GM23338 (cell line): ENCODE results near the gene OTUD1. TPM values are rescaled to one million over a fixed set of nuclear protein-coding genes. Genes with fewer than 3 reads are reported as not detected.
A peak's percentile ranks its signal among the peaks of the same experiment; 100 is the strongest.

Experiments
- ATAC-seq: fragments of 200-7000 bp; cut with Tn5 transposase; 3 replicates; pipeline ENCODE4 v1.9.1; 2020
- DNase-seq: peaks from one replicate; pipeline ENCODE4 v3.0.0-alpha.2; 2015; ENCODE audit warnings: low spot score
- H2AFZ ChIP-seq: fragments of 200-600 bp; sonication (generic); 2 replicates; pipeline ENCODE4 v1.8.0; 2016; ENCODE audit warnings: antibody characterized with exemption, mild to moderate bottlenecking, moderate library complexity
- H3F3A ChIP-seq: fragments of 200-600 bp; sonication (generic); replicated peaks from 2 replicates; pipeline ENCODE4 v1.8.0; 2017; ENCODE audit warnings: antibody characterized with exemption, mixed run types, low read depth
- H3K27ac ChIP-seq: fragments of 200-600 bp; sonication (generic); 2 replicates; pipeline ENCODE4 v1.6.1; 2016; ENCODE audit warnings: low read depth
- H3K27me3 ChIP-seq: fragments of 200-600 bp; sonication (generic); 2 replicates; pipeline ENCODE4 v1.8.0; 2016; ENCODE audit warnings: mild to moderate bottlenecking, mixed run types, moderate library complexity; ENCODE audit not compliant: insufficient read depth
- H3K36me3 ChIP-seq: fragments of 200-600 bp; sonication (generic); 2 replicates; pipeline ENCODE4 v1.8.0; 2016; ENCODE audit warnings: mild to moderate bottlenecking; ENCODE audit not compliant: insufficient read depth
- H3K4me1 ChIP-seq: fragments of 200-600 bp; sonication (generic); 2 replicates; pipeline ENCODE4 v1.8.0; 2016; ENCODE audit warnings: mild to moderate bottlenecking, moderate library complexity; ENCODE audit not compliant: insufficient read depth
- H3K4me2 ChIP-seq: fragments of 200-600 bp; sonication (generic); 2 replicates; pipeline ENCODE4 v1.7.1; 2017; ENCODE audit warnings: mixed run types
- H3K4me3 ChIP-seq: fragments of 200-600 bp; sonication (generic); 2 replicates; pipeline ENCODE4 v1.6.1; 2016; ENCODE audit warnings: mixed run types
- H3K79me2 ChIP-seq: fragments of 200-600 bp; sonication (generic); replicated peaks from 2 replicates; pipeline ENCODE4 v1.8.0; 2017; ENCODE audit warnings: mild to moderate bottlenecking; ENCODE audit not compliant: insufficient read depth
- H3K9me2 ChIP-seq: fragments of 200-600 bp; sonication (generic); 2 replicates; pipeline ENCODE4 v1.8.0; 2017; ENCODE audit not compliant: insufficient read depth
- H4K20me1 ChIP-seq: fragments of 200-600 bp; sonication (generic); replicated peaks from 2 replicates; pipeline ENCODE4 v1.8.0; 2017; ENCODE audit warnings: mild to moderate bottlenecking; ENCODE audit not compliant: insufficient read depth
- H3K27ac Mint-ChIP-seq: 2 replicates; pipeline ENCODE4 v1.8.0; 2020; ENCODE audit warnings: inconsistent platforms, mild to moderate bottlenecking, moderate library complexity, mixed read lengths
- H3K27me3 Mint-ChIP-seq: 3 replicates; pipeline ENCODE4 v1.8.0; 2022; ENCODE audit warnings: low read depth, mild to moderate bottlenecking, moderate library complexity, mixed read lengths, inconsistent platforms; ENCODE audit not compliant: insufficient read depth, poor library complexity
- H3K36me3 Mint-ChIP-seq: 3 replicates; pipeline ENCODE4 v1.8.0; 2021; ENCODE audit warnings: low read depth, mild to moderate bottlenecking, inconsistent platforms, moderate library complexity, mixed read lengths
- H3K4me1 Mint-ChIP-seq: 3 replicates; pipeline ENCODE4 v1.8.0; 2020; ENCODE audit warnings: mild to moderate bottlenecking, inconsistent platforms, mixed read lengths
- H3K4me3 Mint-ChIP-seq: 3 replicates; pipeline ENCODE4 v1.8.0; 2021; ENCODE audit warnings: moderate library complexity, mild to moderate bottlenecking, inconsistent platforms, mixed read lengths
- H3K9me3 Mint-ChIP-seq: 3 replicates; pipeline ENCODE4 v1.8.0; 2020; ENCODE audit warnings: moderate library complexity, mild to moderate bottlenecking, inconsistent platforms, mixed read lengths
- CREB1 ChIP-seq: fragments of 250-450 bp; sonication (Bioruptor Pico); IDR thresholded peaks from 2 replicates; pipeline ENCODE4 v1.5.0; 2020; ENCODE audit warnings: low read depth, mild to moderate bottlenecking, moderate library complexity
- JUNB ChIP-seq: IDR thresholded peaks from one replicate; pipeline ENCODE4 v1.6.1; 2016; ENCODE audit warnings: antibody characterized with exemption; ENCODE audit not compliant: unreplicated experiment
- NANOG ChIP-seq: IDR thresholded peaks from 2 replicates; pipeline ENCODE4 v1.6.1; 2016; ENCODE audit warnings: antibody characterized with exemption, borderline replicate concordance
- POLR2AphosphoS5 ChIP-seq: IDR thresholded peaks from 2 replicates; pipeline ENCODE4 v1.6.1; 2016; ENCODE audit warnings: antibody characterized with exemption, low read depth
- STAT1 ChIP-seq: IDR thresholded peaks from one replicate; pipeline ENCODE4 v1.6.1; 2016; ENCODE audit warnings: antibody characterized with exemption; ENCODE audit not compliant: unreplicated experiment
- ZNF114 ChIP-seq: fragments of 250-450 bp; sonication (Bioruptor Pico); IDR thresholded peaks from 2 replicates; pipeline ENCODE4 v1.5.0; 2020; ENCODE audit warnings: mild to moderate bottlenecking, moderate library complexity
- polyA plus RNA-seq: library from polyadenylated mRNA; unstranded; fragments of >200 nt; fragmentation: Nextera tagmentation; extraction: Ambion mirVana; gene quantifications from 2 replicates; pipeline ENCODE4 v1.2.1, GENCODE V29; 2016
- total RNA-seq: library from RNA; depleted of rRNA; stranded (reverse); fragments of >200 nt; shearing (Covaris generic); gene quantifications from 2 replicates; pipeline ENCODE4 v1.2.3, GENCODE V29; 2014
- TF ChIP-seq, protein P1 (sequence below), 2 experiments: fragments of 200-600 bp in 1 of 2; sonication (generic) in 1 of 2; conservative IDR thresholded peaks; 2 replicates each; pipeline versions ENCODE4 v1.5.1 to v1.6.1; 2016 to 2017; ENCODE audit warnings: antibody characterized with exemption in 2 of 2, low read depth in 2 of 2, mild to moderate bottlenecking in 2 of 2, moderate library complexity in 1 of 2
- TF ChIP-seq, protein P2 (sequence below): IDR thresholded peaks from 2 replicates; pipeline ENCODE4 v1.6.1; 2016; ENCODE audit warnings: antibody characterized with exemption
- TF ChIP-seq, protein P3 (sequence below): IDR thresholded peaks from one replicate; pipeline ENCODE4 v1.6.1; 2018; ENCODE audit warnings: antibody characterized with exemption; ENCODE audit not compliant: unreplicated experiment

Gene OTUD1
- total and polyA plus RNA-seq, 2 experiments from 2014 or later, result 2.5 to 8.3 TPM

DNA sequence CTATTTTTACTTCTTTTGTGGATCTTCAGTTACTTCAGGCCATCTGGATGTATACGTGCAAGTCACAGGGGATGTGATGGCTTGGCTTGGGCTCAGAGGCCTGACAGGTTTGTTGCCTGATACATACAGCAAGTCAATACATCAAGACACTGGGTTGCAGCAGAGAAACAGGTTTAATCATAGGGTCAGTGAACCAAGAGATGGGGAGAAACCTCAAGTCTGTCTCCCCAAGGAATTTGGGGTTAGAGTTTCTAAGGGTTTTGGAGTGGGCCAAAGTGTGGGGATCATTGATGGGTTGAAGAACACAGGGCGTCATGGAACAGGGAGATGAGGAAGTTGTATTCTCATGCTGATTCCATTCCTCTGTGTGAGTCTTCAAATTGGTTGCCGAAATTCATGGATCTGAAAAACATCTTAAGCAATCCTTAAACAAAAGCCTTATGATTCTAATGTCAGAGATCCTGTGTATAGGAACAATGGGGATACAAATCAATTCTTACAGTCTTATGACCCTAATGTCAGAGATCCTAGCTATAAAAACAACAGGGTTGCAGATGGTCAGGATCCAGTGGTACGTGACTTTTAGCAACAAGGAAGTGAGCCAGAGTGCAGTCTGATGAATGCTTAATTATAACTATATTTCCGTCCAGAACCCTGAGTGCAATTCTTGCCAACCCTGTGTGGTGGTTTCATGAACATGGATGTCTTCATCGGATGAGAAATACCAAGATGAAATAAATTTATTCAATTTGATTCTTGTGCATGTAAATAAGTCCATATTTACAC lies 18.9 kb downstream of the OTUD1 start:
- Mint-ChIP-seq H3K4me3 (no peak overlapping the region), H3K36me3 (peaks cover 5% of the 10 kb centered on the region; the same call in 1 of the 3 replicates), H3K27ac (peak overlapping the region; percentile 3; the same call in 1 of the 2 replicates), H3K9me3 (0 out of 3 replicates have a peak, but pooled peaks cover 6% of the 10 kb centered on the region), H3K27me3 (peaks cover 4% of the 10 kb centered on the region), H3K4me1 (peaks cover 43% of the 10 kb centered on the region)
- TF ChIP-seq ZNF114 (CRISPR knock-in tag) (no peak), STAT1 (no peak), JUNB (no peak), CREB1 (CRISPR knock-in tag) (no peak), POLR2AphosphoS5 (no peak), NANOG (no peak)
- TF ChIP-seq, protein P1, sequence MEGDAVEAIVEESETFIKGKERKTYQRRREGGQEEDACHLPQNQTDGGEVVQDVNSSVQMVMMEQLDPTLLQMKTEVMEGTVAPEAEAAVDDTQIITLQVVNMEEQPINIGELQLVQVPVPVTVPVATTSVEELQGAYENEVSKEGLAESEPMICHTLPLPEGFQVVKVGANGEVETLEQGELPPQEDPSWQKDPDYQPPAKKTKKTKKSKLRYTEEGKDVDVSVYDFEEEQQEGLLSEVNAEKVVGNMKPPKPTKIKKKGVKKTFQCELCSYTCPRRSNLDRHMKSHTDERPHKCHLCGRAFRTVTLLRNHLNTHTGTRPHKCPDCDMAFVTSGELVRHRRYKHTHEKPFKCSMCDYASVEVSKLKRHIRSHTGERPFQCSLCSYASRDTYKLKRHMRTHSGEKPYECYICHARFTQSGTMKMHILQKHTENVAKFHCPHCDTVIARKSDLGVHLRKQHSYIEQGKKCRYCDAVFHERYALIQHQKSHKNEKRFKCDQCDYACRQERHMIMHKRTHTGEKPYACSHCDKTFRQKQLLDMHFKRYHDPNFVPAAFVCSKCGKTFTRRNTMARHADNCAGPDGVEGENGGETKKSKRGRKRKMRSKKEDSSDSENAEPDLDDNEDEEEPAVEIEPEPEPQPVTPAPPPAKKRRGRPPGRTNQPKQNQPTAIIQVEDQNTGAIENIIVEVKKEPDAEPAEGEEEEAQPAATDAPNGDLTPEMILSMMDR (conservative IDR thresholded peaks at IDR 0.05; ENCODE audit: low read depth in 2 of 2), result no peak
- TF ChIP-seq, protein P2, sequence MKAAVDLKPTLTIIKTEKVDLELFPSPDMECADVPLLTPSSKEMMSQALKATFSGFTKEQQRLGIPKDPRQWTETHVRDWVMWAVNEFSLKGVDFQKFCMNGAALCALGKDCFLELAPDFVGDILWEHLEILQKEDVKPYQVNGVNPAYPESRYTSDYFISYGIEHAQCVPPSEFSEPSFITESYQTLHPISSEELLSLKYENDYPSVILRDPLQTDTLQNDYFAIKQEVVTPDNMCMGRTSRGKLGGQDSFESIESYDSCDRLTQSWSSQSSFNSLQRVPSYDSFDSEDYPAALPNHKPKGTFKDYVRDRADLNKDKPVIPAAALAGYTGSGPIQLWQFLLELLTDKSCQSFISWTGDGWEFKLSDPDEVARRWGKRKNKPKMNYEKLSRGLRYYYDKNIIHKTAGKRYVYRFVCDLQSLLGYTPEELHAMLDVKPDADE, result no peak
- TF ChIP-seq, protein P3, sequence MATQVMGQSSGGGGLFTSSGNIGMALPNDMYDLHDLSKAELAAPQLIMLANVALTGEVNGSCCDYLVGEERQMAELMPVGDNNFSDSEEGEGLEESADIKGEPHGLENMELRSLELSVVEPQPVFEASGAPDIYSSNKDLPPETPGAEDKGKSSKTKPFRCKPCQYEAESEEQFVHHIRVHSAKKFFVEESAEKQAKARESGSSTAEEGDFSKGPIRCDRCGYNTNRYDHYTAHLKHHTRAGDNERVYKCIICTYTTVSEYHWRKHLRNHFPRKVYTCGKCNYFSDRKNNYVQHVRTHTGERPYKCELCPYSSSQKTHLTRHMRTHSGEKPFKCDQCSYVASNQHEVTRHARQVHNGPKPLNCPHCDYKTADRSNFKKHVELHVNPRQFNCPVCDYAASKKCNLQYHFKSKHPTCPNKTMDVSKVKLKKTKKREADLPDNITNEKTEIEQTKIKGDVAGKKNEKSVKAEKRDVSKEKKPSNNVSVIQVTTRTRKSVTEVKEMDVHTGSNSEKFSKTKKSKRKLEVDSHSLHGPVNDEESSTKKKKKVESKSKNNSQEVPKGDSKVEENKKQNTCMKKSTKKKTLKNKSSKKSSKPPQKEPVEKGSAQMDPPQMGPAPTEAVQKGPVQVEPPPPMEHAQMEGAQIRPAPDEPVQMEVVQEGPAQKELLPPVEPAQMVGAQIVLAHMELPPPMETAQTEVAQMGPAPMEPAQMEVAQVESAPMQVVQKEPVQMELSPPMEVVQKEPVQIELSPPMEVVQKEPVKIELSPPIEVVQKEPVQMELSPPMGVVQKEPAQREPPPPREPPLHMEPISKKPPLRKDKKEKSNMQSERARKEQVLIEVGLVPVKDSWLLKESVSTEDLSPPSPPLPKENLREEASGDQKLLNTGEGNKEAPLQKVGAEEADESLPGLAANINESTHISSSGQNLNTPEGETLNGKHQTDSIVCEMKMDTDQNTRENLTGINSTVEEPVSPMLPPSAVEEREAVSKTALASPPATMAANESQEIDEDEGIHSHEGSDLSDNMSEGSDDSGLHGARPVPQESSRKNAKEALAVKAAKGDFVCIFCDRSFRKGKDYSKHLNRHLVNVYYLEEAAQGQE, result no peak
- H2AFZ ChIP-seq, result 0 out of 2 replicates have a peak overlapping the region, but pooled peaks have one; percentile 40
- no peaks in the 10 kb centered on the region for H4K20me1 ChIP-seq
- H3K27ac ChIP-seq, result no peak overlapping the region
- H3K36me3 ChIP-seq, result no peaks in the 10 kb centered on the region
- peaks cover 8% of the 10 kb centered on the region for H3K9me2 ChIP-seq
- peaks cover 44% of the 10 kb centered on the region for H3K4me1 ChIP-seq
- H3K4me3 ChIP-seq, result no peak overlapping the region
- DNase-seq, result no peak
- no peak for ATAC-seq
- H3K79me2 ChIP-seq, result no peaks in the 10 kb centered on the region
- H3F3A ChIP-seq, result no peaks in the 10 kb centered on the region
- no peaks in the 10 kb centered on the region for H3K27me3 ChIP-seq
- peak overlapping the region; percentile 17 for H3K4me2 ChIP-seq
